BJ (cell line): ENCODE results near the gene BLOC1S3. TPM values are rescaled to one million over a fixed set of nuclear protein-coding genes. Genes with fewer than 3 reads are reported as not detected.
"Not testable (repeated sequence)": the region's sequence is repeated elsewhere in the genome, so short reads cannot be mapped to it uniquely, and the experiment has no call there.

Experiments used
- CTCF ChIA-PET: fragments of 350-600 bp; formaldehyde crosslinking; extraction: SDS; loops from one replicate; lab custom pipeline; 2021; ENCODE audit warnings: antibody characterized with exemption, inconsistent platforms; lab: Yijun Ruan, JAX
- POLR2A ChIA-PET: fragments of 300-600 bp; sonication (Branson Sonifier 250); formaldehyde crosslinking; extraction: SDS; loops from one replicate; lab custom pipeline; 2021; ENCODE audit warnings: antibody characterized with exemption; lab: Charles Lee
- DNase-seq: peaks from one replicate; pipeline ENCODE4 v3.0.0-alpha.2; 2011; ENCODE audit warnings: low read depth
- H3K27me3 ChIP-seq: 2 replicates; pipeline ENCODE4 v1.6.0; 2011; ENCODE audit warnings: low read length; ENCODE audit not compliant: control insufficient read depth, insufficient read depth
- H3K36me3 ChIP-seq: 2 replicates; pipeline ENCODE4 v1.5.1; 2011; ENCODE audit warnings: low read length; ENCODE audit not compliant: control insufficient read depth, insufficient read depth
- H3K4me3 ChIP-seq: 2 replicates; pipeline ENCODE4 v1.5.1; 2011; ENCODE audit warnings: low read depth, mild to moderate bottlenecking, control low read depth, low read length
- CTCF ChIP-seq: IDR thresholded peaks from 2 replicates; pipeline ENCODE4 v1.5.1; 2011; ENCODE audit warnings: low read depth, mild to moderate bottlenecking, control low read depth, inconsistent platforms, low read length, moderate library complexity; ENCODE audit not compliant: insufficient read depth
- polyA plus RNA-seq: library from polyadenylated mRNA; depleted of rRNA; stranded (reverse); fragments of >200 nt; gene quantifications from 2 replicates; pipeline ENCODE4 v1.2.3, GENCODE V29; 2011; rRNA removed

BLOC1S3 gene
- polyA plus RNA-seq, 1 experiment, result 8.3 TPM

GRCh38 chr19:45222724-45223123, 44.1 kb downstream of the BLOC1S3 start:
- POLR2A ChIA-PET, result no interaction called here
- Histone ChIP-seq H3K4me3 (no peak overlapping the region), H3K36me3 (no peaks in the 10 kb centered on the region), H3K27me3 (peaks cover 12% of the 10 kb centered on the region)
- CTCF ChIA-PET, result no interaction called here
- TF ChIP-seq CTCF, result no peak
- DNase-seq, result no peak

- TF ChIP-seq CTCF, result no peak
- POLR2A ChIA-PET, result no interaction called here
These were observed 45.3 kb downstream of the BLOC1S3 start for GRCh38 chr19:45223879-45224278.

GRCh38 chr19:45224645-45225044, 46.1 kb downstream of the BLOC1S3 start:
- Histone ChIP-seq H3K27me3 (peaks cover 5% of the 10 kb centered on the region), H3K36me3 (no peaks in the 10 kb centered on the region), H3K4me3 (no peak overlapping the region)
- no peak for DNase-seq
- ChIA-PET POLR2A (no interaction called here), CTCF (no interaction called here)
- TF ChIP-seq CTCF, result no peak

More at GRCh38 chr19:45223879-45224278, 45.3 kb downstream of the BLOC1S3 start:
- CTCF ChIA-PET, result interaction anchor here (0.7 kb wide), 1 partner anchor 103 kb away, joined by 3 read pairs; no protein-coding TSS in a partner anchor
- peaks cover 6% of the 10 kb centered on the region for H3K27me3 ChIP-seq
- no peaks in the 10 kb centered on the region for H3K36me3 ChIP-seq
- no peak for DNase-seq
- no peak overlapping the region for H3K4me3 ChIP-seq

- DNase-seq, H3K27me3 ChIP-seq, POLR2A ChIA-PET, H3K4me3 ChIP-seq, H3K36me3 ChIP-seq: not testable (repeated sequence)
- CTCF ChIA-PET, result interaction anchor here (0.6 to 1.1 kb wide), 2 partner anchors 19 to 137 kb away, joined by 3 to 6 read pairs; no protein-coding TSS in a partner anchor
These were observed 50.5 kb downstream of the BLOC1S3 start for GRCh38 chr19:45229056-45229455.

Other genes starting within 250 kb of the BLOC1S3 start
- not detected in 2 replicates for gene APOC4, start 236.5 kb upstream of the BLOC1S3 start, polyA plus RNA-seq
- not detected in 2 replicates for gene APOC2, start 232.7 kb upstream of the BLOC1S3 start, polyA plus RNA-seq
- gene CLPTM1, start 223.4 kb upstream of the BLOC1S3 start, polyA plus RNA-seq, result 65.2 and 127 TPM in 2 replicates
- 6.7 and 11.6 TPM in 2 replicates for gene RELB, start 177.3 kb upstream of the BLOC1S3 start, polyA plus RNA-seq
- 13.6 and 15.9 TPM in 2 replicates for gene CLASRP, start 139.7 kb upstream of the BLOC1S3 start, polyA plus RNA-seq
- 0.09 TPM in 1 of 2 replicates, not detected in the other for gene ZNF296, start 102.3 kb upstream of the BLOC1S3 start, polyA plus RNA-seq
- gene GEMIN7, start 99.5 kb upstream of the BLOC1S3 start, polyA plus RNA-seq, result 17.0 and 25.0 TPM in 2 replicates
- 10.8 and 16.1 TPM in 2 replicates for gene PPP1R37, start 85.6 kb upstream of the BLOC1S3 start, polyA plus RNA-seq
- 0.02 and 0.05 TPM in 2 replicates for gene NKPD1, start 17.8 kb upstream of the BLOC1S3 start, polyA plus RNA-seq
- gene TRAPPC6A, start 547 bp upstream of the BLOC1S3 start, polyA plus RNA-seq, result 9.7 and 15.0 TPM in 2 replicates
- gene EXOC3L2, start 66.6 kb downstream of the BLOC1S3 start, polyA plus RNA-seq, result 0.04 TPM in 1 of 2 replicates, not detected in the other
- gene MARK4, start 72.5 kb downstream of the BLOC1S3 start, polyA plus RNA-seq, result 10.9 and 17.1 TPM in 2 replicates
- not detected in 2 replicates for gene CKM, start 144.1 kb downstream of the BLOC1S3 start, polyA plus RNA-seq
- gene KLC3, start 162.0 kb downstream of the BLOC1S3 start, polyA plus RNA-seq, result 0.09 TPM in 1 of 2 replicates, not detected in the other
- gene ERCC2, start 191.8 kb downstream of the BLOC1S3 start, polyA plus RNA-seq, result 63.7 and 94.6 TPM in 2 replicates
- gene PPP1R13L, start 226.3 kb downstream of the BLOC1S3 start, polyA plus RNA-seq, result 5.4 and 12.3 TPM in 2 replicates
- 3.0 and 3.6 TPM in 2 replicates for gene POLR1G, start 227.9 kb downstream of the BLOC1S3 start, polyA plus RNA-seq
- 84.3 and 121 TPM in 2 replicates for gene ERCC1, start 245.1 kb downstream of the BLOC1S3 start, polyA plus RNA-seq